Heart left ventricle (tissue), 13 donors: Measurements from ENCODE around the gene VPS37C.

Experiments used
- CTCF ChIP-seq, 12 donors: fragments of 200-600 bp; sonication (generic) in 4 of 12; IDR thresholded peaks; one replicate each; pipeline versions ENCODE4 v1.5.0 to v1.8.0; 2018 to 2022; ENCODE audit warnings: antibody characterized with exemption in 12 of 12, mild to moderate bottlenecking in 5 of 12
- POLR2A ChIP-seq, 2 donors: fragments of 450-650 bp; IDR thresholded peaks; one replicate each; pipeline ENCODE4 v1.6.1; 2017; ENCODE audit warnings: antibody characterized with exemption in 2 of 2, mild to moderate bottlenecking in 2 of 2, moderate library complexity in 2 of 2
- donor health status: ischemic (EF 13 %, LVEDD 7.1; RV severe dilation, severe dysfunction).
- donor health status: DM: no; HTN: yes; CAD: no.
- donor health status: DM: no; HTN: no; CAD: no.
- donor health status: ischemic (EF 25% LVEDD 6.9; RV normal size, moderate dysfunction).
- donor health status: ischemic (EF 25% LVEDD 5.7; RV mildly dilated, moderate dysfunction).
- donor health status: ischemic (EF 35%, LVEDD 5.7; RV mildly dilated, moderate dysfunction).
- donor health status: nonischemic (EF 11% LVEDD 7.7; RV severe dilation, severe dysfunction).
- donor health status: DM: yes; HTN: yes; CAD: no.
- donor health status: PGD.
- donor health status: ischemic (EF 29% LVEDD 5.4; RV normal size, mild dysfunction).
- donor health status: nonischemic (EF 23%, LVEDD 6.1; RV moderate dilation, normal function).

GRCh38 chr11:61125310-61125684 lies 35.9 kb downstream of the VPS37C start:
- TF ChIP-seq POLR2A (IDR thresholded peaks at IDR 0.05) = no peak
- TF ChIP-seq CTCF (IDR thresholded peaks at IDR 0.05) = no peak
